Mammary epithelial cell (primary cell): Measurements from ENCODE around the gene CCDC88C.

Experiments
- EZH2 ChIP-seq: IDR thresholded peaks from 2 replicates; pipeline ENCODE4 v1.6.1; 2012; ENCODE audit warnings: low read length, inconsistent platforms, borderline replicate concordance
- TF ChIP-seq, protein P1 (sequence below), 2 donors: IDR thresholded peaks in 1 of 2; conservative IDR thresholded peaks in 1 of 2; 2 replicates each; pipeline ENCODE4 v1.5.1; 2011 to 2012; ENCODE audit warnings: inconsistent platforms in 2 of 2, low read length in 2 of 2, mild to moderate bottlenecking in 2 of 2, control low read depth in 1 of 2, low read depth in 1 of 2; ENCODE audit not compliant: insufficient read depth in 1 of 2; ENCODE audit errors: extremely low read depth in 1 of 2

DNA sequence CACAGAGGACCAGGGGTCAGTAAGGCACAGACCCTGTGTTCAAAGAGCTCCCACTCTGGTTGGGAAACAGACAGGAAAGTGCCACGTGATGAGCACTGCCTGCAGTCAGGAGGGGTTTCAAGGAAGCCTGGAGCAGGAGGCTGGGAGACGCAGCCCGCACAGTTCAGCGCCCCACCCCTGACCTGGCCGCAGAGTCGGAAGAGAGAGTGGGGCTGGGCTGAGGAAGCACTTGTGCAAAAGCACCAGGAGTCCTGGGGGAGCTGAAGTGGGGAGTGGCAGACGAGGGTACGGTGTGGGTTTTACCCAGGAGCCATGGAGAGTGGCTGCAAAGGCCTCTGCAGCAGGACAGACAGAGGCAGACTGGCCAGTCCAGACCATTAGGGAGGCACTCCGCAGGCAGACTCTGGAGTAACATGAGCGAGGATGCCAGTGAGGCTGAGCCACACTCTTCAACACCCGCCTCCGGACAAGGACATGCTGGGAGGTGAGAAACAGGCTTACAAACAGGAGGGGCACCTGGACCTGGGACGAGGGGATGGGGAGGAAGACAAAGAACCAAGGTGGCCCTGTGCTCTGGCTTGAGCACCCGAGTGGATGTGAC is 87.4 kb downstream of the CCDC88C start:
- TF ChIP-seq EZH2: no peak
- TF ChIP-seq, protein P1, sequence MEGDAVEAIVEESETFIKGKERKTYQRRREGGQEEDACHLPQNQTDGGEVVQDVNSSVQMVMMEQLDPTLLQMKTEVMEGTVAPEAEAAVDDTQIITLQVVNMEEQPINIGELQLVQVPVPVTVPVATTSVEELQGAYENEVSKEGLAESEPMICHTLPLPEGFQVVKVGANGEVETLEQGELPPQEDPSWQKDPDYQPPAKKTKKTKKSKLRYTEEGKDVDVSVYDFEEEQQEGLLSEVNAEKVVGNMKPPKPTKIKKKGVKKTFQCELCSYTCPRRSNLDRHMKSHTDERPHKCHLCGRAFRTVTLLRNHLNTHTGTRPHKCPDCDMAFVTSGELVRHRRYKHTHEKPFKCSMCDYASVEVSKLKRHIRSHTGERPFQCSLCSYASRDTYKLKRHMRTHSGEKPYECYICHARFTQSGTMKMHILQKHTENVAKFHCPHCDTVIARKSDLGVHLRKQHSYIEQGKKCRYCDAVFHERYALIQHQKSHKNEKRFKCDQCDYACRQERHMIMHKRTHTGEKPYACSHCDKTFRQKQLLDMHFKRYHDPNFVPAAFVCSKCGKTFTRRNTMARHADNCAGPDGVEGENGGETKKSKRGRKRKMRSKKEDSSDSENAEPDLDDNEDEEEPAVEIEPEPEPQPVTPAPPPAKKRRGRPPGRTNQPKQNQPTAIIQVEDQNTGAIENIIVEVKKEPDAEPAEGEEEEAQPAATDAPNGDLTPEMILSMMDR (conservative IDR thresholded peaks at IDR 0.05 in 1 of 2, IDR thresholded peaks at IDR 0.05 in 1 of 2; ENCODE audit: extremely low read depth in 1 of 2, insufficient read depth in 1 of 2, low read depth in 1 of 2, low read length in 2 of 2): no peak
